C4-2B (cell line): ENCODE data around the gene KSR2.
A peak's percentile ranks its signal among the peaks of the same experiment; 100 is the strongest.

ENCODE experiments used
- H3K27ac ChIP-seq: fragments of 450-650 bp; 2 replicates; pipeline ENCODE4 v1.5.1; 2017
- CTCF ChIP-seq: fragments of 450-650 bp; conservative IDR thresholded peaks from 2 replicates; pipeline ENCODE4 v1.5.1; 2017; ENCODE audit warnings: mild to moderate bottlenecking
- ZFX ChIP-seq: fragments of 450-650 bp; IDR thresholded peaks from 2 replicates; pipeline ENCODE4 v1.6.1; 2017

Gene KSR2

GRCh38 chr12:117408161-117408791 is 560.5 kb downstream of the KSR2 start:
- peak; percentile 31; the same call in 1 of the 2 replicates for TF ChIP-seq ZFX
- no peak for TF ChIP-seq CTCF

DNA sequence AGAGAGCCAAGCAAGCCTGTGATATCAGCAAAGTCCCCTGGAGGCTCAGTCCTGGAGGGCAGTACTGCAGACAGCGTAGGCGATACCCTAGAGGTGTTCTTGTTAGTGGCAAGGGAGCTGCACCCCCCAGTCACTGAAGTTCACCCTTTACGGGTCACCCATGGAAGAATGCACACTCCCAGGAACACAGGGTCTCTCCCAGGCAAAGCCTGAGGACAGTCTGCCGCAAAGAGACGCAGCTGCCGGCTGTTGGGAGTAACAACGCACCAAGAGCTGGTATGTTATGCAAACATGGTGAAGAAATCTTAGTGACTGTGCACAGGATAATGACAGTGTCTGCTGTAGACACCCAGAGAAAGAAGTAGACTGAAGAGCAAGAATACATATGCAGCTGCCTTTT is 563.9 kb downstream of the KSR2 start:
- H3K27ac ChIP-seq: no peak overlapping the region
- no peak for TF ChIP-seq ZFX
- no peak for TF ChIP-seq CTCF

More at GRCh38 chr12:117408161-117408791, 560.5 kb downstream of the KSR2 start:
- peak overlapping the region; percentile 65 for H3K27ac ChIP-seq

DNA sequence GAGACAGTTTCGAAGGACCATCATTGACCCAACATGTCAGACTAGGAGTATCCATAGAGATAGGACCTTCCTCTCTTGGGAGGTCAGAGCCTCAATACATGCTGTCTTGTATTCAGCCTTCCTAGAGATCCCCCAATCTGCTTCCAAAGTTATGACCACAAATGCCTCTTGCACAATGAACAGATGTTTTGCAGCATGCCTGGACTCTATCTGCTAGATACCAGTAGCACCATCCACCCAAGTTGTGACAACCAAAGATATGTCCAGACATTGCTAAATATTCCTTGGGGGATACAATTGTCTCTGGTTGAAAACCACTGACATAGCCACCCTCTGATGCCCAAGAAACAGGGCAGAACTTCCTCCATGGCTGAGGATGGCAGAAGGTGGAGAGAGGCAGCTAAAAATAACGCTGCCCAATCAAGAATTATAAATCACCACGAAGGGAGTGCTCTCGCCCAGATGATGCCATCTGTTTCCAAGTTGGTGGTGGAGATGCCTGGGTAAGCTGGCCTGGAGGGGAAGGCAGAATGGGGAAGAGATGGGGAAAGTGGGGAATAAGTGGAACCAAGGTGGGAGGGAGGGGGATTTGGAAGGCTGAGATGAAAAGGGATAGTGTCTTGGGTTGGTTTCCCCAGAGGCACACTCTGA is 564.5 kb downstream of the KSR2 start:
- H3K27ac ChIP-seq: no peak overlapping the region
- TF ChIP-seq CTCF (no peak), ZFX (no peak)

DNA sequence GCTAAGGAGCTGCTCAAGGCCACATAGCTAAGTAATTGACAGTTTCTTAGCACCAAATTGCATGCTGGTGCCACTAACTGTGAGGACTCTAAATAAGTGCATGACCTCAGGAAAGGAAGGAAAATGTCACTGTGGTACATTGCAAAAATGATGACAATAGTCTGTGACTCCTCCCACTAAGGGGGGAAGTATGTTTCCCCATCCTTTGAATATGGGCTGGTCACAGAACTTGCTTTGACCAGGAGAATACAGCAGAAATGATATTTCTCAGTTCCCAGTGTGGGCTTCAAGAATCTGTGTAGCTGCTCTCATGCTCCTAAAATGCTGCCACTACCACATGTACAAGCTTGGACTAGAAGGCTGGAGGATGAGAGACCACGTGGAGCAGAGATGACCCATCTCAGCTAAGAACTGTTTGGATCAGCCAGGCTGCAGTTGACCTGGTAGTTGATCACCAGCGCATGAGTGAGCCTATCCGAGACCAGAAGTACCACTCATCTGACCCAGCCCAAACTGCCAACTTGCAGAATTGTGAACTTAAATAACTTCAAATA is 565.1 kb downstream of the KSR2 start:
- H3K27ac ChIP-seq: no peak overlapping the region
- TF ChIP-seq CTCF (no peak), ZFX (no peak)
